HG02970 (cell line): Measurements from ENCODE around the gene BMS1.
"Not testable (repeated sequence)": the region's sequence is repeated elsewhere in the genome, so short reads cannot be mapped to it uniquely, and the experiment has no call there.

Experiments used
- ATAC-seq: cut with Tn5 transposase; IDR thresholded peaks from one replicate; pipeline ENCODE4 v1.9.1; 2021; ENCODE audit warnings: mild to moderate bottlenecking, moderate library complexity, moderate number of reproducible peaks; ENCODE audit not compliant: unreplicated experiment, low FRiP score

Gene BMS1

DNA sequence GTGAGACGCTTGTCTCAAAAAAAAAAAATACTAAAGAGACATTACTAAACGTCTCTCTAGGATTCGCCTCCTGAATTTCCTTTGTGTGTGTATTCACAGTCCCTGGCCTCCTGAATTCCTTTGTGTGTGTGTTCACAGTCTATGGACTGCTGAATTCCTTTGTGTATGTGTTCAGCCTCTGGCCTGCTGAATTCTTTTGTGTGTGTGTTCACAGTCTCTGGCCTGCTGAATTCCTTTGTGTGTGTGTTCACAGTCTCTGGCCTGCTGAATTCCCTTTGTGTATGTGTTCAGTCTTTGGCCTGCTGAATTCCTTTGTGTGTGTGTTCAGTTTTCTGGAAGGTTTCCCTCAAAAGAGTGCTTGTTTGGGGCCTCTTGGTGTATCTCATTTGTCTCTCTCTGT, 8.2 kb downstream of the BMS1 start:
- no peak for ATAC-seq

DNA sequence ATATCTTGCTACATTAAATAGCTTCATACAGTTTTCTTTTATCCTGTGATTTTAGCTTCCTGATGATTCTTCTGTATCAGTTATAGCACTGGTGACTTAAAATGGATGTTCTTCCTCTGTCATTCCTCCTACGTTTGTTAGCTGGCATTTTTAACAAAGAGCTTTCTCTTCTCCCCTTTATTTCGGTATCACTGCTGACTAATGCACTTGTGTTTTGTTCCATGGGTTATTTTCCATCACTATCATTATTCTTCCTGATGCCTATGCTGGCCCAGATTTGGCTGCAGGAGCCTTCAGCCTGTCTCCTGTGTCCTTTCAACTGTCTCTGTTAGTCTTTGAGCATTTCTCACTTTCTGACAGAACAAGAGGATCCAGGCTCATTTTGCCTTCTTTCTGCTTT, 13.1 kb downstream of the BMS1 start:
- ATAC-seq, result no peak

DNA sequence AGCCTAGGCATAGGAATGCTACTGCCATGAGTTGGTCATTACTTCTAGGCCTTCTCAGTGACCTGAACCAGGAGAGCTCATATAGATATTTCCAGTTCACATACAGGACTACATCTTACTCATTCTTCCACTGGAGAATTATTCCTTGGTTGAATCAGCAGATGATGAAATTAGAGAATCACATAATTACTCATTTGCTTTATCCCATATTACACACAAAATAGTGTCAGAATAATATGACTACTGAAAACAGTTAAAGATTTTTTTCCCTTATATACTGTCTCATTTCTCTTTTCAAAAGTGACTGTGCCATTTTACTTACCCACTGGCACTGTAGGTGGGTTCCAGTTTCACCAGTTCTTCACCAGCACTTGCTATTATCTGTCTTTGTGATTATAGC, 18.5 kb downstream of the BMS1 start:
- ATAC-seq, result no peak

DNA sequence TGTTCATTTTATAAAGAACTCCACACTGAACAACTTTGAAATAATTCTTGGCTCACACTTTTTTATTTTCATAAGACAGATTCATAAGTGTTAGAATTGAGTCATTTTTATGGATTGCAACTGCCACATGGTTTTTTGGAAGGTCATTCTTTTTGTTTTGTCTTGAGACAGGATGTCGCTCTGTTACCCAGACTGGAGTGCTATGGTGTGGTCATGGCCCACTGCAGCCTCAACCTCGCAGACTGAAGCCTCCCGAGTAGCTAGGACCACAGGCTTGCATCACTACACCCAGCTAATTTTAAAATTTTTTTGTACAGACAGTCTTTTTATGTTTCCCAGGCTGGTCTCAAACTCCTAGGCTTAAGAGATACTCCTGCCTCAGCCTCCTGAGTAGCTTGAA, 20.3 kb downstream of the BMS1 start:
- ATAC-seq, result no peak

GRCh38 chr10:42809676-42810075, 27.1 kb downstream of the BMS1 start:
- ATAC-seq, result no peak

- ATAC-seq, result no peak
Measured at GRCh38 chr10:42812028-42812427, 29.4 kb downstream of the BMS1 start.

DNA sequence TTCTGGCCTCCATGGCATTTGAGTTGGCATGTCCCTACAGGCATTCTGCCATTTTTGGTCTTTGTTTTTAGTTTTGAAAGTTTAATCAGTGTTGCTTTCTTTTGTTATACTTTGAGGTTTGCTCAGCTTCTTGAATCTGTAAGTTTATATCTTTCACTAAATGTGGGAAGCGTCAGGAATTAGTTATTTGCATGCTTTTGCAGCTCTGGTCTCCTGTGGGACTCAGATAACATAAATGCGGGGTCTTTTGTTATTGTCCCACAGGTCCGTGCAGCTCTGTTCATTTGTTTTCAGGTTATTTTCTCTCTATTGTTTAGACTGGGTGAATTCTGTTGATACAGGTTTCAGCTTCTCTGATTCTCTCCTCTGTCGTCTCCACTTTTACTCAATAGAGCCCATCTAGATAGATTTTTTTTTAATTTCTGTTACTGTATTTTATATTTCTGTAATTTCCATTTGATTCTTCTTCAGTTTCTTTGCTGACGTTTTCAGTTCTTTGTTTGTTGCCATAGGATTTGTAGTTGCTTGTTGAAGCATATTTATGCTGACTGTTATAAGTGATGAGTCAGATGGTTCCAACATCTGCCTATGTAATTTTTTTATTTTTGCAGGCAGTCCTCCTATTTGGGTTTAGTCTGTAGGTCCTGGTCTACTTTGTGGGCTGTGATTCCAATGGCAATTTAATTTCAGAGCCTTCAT, 31.5 kb downstream of the BMS1 start:
- not testable (repeated sequence) for ATAC-seq

GRCh38 chr10:42816334-42816733, 33.7 kb downstream of the BMS1 start:
- ATAC-seq, result not testable (repeated sequence)

- ATAC-seq, result no peak
Measured at GRCh38 chr10:42816912-42817311, 34.3 kb downstream of the BMS1 start.

DNA sequence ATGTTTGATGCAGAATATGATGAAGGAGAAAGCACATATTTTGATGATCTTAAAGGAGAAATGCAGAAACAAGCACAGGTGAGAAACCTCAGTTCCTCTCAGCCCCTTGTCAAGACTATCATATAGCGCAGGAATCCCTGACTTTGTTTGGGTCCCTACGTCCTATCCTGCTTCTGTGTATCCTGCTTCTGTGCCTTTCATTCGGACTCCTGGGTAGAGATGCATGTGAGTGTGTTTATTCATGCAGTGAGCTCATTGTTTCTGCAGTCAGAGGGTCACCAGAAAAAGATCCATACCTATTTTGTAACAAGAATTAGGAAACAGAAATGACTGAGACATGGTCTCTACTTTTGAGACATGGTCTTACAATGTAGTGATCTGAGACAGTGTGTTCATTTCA, 34.8 kb downstream of the BMS1 start:
- ATAC-seq, result not testable (repeated sequence)

DNA sequence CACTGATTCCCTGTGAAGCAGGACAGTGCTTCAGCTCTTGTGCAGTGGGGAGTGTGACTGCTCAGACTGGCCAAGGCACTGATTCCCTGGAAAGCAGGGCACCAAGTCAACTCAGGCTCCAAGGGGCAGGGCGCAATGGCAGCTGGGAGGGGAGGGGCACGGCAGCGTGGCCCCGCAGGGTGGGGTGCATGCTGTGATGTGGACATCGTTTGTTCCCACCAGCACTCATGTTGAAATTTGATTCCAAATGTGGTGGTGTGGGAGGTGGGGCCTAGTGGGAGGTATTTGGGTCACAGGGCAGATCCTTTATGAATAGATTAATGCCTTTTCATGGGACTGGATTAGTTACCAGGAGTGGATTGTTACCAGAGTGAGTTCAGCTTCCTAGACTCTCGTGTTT, 44.2 kb downstream of the BMS1 start:
- not testable (repeated sequence) for ATAC-seq

- ATAC-seq, result no peak
Measured at GRCh38 chr10:42827201-42827600, 44.6 kb downstream of the BMS1 start.

DNA sequence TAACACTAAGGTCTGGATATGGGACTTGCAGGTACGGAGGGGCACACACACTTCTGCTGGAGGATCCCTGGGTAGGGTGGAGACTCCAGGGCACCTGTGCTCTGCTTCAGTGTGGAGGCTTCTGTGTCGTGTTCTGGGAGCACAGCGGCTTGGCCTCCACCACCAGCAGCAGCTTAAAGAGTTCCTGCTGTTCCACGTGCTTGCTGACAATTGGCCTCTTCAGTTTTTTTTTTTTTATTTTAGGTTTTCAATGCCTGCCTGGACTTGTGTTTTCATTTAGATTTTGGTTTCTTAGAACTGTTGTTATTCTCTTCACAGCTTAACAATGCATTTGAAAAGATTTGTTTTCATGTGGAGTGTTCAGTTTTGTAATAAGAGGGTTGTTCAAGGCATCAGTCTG, 45.8 kb downstream of the BMS1 start:
- ATAC-seq, result not testable (repeated sequence)

DNA sequence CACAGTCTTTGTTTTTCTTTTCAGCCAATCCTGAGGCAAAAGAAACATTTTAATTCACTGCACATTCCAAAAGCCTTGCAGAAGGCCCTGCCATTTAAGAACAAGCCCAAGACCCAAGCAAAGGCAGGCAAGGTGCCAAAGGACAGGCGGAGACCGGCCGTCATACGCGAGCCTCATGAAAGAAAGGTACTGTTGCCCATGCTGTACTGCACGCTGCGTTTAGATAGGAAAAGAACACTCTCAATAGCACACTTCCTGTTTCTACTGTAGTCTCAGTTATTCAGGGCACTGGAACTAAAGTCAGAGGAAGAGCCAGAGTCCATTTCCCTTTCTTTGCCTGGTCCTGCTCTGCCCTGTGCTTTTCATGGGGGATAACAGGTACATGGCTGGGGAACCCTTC, 47.6 kb downstream of the BMS1 start:
- ATAC-seq, result no peak

DNA sequence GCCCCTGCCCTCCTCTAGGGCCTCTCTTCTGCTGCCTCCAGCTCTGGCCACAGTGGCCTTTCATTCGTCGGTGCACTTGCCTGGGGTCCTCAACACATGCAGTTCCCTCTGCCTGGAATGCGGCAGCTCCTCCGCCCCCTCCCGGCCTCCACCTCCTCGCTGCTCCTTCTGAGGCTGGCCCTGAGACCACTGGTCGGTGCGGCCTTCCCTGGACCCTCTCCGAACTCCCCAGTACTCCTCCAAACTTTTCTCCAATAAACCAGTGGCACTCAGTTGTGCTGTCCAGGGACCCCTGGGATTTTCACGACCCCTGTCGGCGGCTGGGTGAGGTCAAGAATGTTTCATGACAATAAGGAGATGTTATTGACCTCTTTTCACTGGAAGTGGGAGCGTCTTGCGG, 53.5 kb downstream of the BMS1 start:
- no peak for ATAC-seq

- ATAC-seq, result no peak
Measured at GRCh38 chr10:42836771-42837468, 54.3 kb downstream of the BMS1 start.

- ATAC-seq, result not testable (repeated sequence)
Measured at GRCh38 chr10:42844810-42845209, 62.2 kb downstream of the BMS1 start.

DNA sequence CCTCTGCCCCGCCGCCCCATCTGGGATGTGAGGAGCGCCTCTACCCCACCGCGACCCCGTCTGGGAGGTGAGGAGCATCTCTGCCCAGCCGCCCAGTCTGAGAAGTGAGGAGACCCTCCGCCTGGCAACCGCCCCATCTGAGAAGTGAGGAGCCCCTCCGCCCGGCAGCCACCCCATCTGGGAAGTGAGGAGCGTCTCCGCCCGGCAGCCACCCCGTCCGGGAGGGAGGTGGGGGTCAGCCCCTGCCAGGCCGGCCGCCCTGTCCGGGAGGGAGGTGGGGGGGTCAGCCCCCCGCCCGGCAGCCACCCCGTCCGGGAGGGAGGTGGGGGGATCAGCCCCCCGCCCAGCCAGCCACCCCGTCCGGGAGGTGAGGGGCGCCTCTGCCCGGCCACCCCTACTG, 64.7 kb downstream of the BMS1 start:
- not testable (repeated sequence) for ATAC-seq

DNA sequence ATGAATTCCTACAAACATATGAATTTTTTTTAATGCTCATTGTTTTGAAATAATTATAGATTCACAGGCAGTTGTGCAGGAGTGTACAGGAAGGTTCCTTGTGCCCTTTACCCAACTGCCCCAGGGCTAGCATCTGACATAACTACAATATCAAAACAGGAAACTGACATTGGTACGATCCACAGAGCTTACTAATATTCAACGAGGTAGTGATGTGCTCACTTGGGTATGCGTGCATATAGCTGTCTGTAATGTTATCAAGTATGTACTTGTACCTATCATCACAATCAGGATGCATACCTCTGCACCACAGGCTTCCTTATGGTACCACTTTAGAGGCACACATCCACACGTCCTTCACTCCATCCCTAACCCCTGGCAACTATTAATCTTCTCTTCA, 68.3 kb downstream of the BMS1 start:
- no peak for ATAC-seq

GRCh38 chr10:42859256-42859655, 76.7 kb downstream of the BMS1 start:
- no peak for ATAC-seq

DNA sequence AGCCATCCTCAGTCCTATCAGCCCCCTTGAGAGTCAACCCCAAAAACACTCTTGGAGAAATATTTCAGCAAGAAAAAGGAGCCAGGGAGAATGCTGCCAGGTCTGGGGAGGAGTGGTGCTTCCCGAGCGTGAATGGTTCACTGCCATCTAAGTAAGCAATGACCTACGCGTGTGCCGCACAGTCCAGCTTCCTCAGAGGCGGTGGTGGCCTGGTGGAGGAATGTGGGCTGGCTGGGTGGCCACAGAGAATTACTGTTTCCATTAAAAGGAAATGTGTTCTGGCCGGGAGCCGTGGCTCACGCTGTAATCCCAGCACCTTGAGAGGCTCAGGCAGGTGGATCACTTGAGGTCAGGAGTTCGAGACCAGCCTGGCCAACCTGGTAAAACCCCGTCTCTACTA, 77.4 kb downstream of the BMS1 start:
- ATAC-seq, result not testable (repeated sequence)

GRCh38 chr10:42862801-42863200, 80.2 kb downstream of the BMS1 start:
- ATAC-seq, result not testable (repeated sequence)
